Stimulated activated CD8-positive, alpha-beta memory T cell treated with anti-CD3 and anti-CD28 coated beads, Interleukin-4, amount 100 ng/mL, for 24 hours (primary cell): ENCODE data around the gene DGKI.

ENCODE experiments used
- DNase-seq: peaks from one replicate; pipeline ENCODE4 v3.0.0-alpha.2; 2020; ENCODE audit warnings: low read depth

The DGKI gene

DNA sequence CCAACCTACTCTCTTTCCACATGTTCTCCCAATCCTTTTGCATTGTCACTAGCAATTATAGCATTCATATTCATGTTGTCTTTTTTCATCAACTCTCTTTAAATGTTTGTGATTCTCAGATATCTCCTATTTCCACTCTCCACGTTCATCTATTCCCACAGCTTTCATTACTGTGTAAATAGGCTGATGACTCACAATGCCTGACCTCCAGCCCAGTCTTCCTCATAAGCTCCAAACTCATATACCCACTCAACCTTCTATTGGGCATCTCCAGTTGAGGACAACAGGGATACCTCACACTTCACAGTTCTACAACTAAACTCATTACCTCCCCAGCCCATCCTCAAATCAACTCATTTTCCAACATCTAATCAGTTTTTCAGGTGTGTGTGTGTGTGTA lies 194.1 kb downstream of the DGKI start:
- no peak for DNase-seq

DNA sequence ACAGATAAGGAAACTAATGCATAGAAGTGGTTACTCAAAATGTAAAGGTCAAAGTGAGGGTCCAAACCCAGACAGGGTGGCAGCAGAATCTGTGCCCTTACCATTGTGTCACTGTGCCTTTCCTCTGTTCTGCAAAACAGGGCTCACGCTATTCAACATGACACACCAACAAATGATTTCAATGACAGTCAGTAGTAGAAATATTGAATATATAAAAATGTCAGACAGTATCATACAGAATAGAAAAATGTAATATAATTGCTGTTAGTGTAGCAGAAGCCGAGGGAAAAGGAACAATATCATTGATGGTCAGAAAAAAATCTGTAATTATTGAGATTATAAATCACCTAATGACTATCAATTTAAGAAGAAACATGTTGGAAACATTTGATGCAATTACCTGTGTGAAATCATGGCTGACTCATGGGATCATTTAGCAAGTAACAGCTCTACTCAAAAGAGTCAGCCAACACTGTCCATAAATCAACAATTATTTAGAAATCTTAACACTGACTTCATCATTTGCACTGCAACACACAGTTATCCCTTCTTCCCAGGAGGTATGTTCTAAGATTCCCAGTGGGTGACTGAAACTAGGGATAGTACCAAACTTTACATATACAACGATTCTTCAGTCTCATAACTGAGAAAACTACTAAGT lies 198.7 kb downstream of the DGKI start:
- no peak for DNase-seq

DNA sequence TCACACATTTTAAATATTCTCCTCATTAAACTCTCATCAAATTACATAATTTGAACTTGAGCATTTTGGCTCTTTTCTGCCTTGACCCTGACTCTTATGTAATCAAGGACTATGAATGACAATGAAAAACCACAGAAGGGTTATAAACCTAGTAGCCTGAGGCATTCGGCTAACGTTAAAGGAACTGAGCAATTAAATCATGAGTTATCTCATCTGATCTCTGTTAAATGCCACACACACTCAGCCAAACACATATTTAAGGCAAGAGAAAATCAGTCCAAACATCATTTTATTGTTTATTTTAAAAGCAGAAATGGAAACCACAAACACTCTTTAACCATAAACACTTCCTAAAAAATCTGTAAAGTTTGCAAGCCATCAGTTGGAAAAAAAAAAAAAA lies 204.3 kb downstream of the DGKI start:
- no peak for DNase-seq

GRCh38 chr7:137642031-137642430 lies 204.7 kb downstream of the DGKI start:
- DNase-seq: no peak

GRCh38 chr7:137636376-137636775 lies 210.4 kb downstream of the DGKI start:
- DNase-seq: no peak

DNA sequence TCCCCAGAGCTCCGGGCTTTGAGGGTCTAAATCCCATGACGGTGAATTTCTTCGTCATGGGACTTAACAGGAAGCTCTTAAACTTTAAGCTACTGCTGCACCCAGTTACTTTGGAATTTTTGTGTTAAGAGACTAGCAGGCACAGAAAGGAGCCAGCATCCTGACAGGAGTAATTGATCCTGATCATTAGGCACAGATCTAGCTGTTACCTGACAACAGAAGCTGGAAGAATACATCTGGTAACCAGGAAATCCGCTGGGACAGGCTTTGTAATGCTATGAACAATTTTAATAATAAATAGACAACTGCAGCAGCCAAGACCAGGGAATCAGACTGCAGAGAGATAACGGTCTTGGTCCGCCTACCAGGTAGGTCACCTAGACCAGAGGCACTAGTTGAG lies 210.9 kb downstream of the DGKI start:
- no peak for DNase-seq

- no peak for DNase-seq
Measured at GRCh38 chr7:137635132-137635531, 211.6 kb downstream of the DGKI start.

DNA sequence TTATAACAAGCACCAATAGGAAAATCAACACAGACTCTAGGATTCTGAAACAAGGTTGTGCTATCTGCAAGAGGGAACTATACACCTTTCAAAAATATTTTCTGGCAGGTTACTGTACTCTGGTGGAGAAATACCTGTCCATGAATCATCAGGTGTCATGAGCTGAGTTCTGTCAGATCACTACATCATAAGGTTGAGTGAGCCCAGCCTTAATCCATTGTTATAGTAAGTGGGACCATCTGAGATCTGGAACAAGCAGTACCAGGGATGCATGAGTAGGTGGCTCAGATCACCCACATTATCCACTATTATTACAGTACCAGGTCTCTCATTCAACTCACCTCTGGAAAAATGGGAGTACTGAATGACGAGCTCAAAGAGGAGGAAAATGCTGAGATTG lies 212.4 kb downstream of the DGKI start:
- no peak for DNase-seq

DNA sequence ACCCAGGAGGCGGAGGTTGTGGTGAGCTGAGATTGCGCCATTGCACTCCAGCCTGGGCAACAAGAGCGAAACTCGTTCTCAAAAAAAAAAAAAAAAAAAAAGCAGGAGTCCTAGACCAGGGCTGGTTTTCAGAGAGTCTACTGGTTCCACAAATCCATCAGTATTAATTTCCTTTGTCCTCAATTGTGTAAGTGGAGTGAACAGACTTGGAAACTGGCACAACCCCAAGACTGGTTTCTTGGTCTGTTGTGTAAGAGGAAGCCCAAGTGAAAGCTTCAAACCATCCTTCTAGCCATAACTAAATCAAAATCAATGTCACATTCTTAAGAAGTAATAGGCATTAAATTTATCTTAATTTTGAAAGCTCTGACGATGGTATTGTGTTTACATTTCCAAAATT lies 213.6 kb downstream of the DGKI start:
- no peak for DNase-seq

GRCh38 chr7:137628216-137628615 lies 218.6 kb downstream of the DGKI start:
- no peak for DNase-seq

GRCh38 chr7:137626469-137627067 lies 220.2 kb downstream of the DGKI start:
- no peak for DNase-seq

GRCh38 chr7:137625197-137625596 lies 221.6 kb downstream of the DGKI start:
- DNase-seq: no peak

DNA sequence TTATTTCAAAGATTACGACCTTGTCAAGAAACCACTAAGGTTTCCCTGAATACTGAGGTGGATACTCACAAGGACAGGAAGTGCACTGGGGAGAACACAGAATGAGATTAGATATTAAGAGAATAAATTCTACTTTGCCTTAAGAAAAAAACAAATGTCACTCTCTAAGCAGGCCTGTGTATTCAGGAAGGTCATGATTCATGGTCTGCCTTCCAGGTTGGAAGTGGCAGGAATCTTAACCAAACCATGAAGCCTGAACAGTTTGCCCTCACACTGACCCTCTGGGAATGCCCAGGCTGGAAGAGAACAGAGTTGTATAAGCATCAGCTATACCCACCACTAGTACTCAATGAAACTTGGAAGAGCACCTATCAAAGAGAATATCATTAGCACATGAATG lies 227.6 kb downstream of the DGKI start:
- no peak for DNase-seq

GRCh38 chr7:137618748-137619147 lies 228.0 kb downstream of the DGKI start:
- DNase-seq: no peak

DNA sequence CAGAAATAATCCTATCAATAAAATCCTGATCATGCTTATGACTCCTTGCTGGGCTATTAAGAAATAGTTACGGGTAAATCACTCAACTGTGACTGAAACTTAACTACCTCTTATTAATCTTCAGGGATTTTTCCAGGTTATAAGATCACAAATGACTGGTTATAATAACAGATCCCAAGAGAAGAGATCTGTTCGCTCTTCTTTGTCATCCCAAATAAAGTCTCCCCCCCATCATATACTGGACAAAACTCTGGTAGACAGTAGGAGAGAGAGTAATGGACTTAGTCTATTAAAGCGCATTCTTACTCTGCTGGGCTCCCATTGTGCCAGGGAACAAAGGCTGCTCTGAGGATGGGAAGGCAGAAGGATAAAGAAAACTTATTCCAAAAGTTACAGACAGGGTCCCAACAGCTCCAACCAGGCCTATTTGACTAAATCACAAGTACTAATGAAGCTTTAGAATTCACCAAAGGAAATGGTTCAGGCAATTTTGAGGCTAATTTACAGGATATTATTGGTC lies 233.7 kb downstream of the DGKI start:
- DNase-seq: no peak

DNA sequence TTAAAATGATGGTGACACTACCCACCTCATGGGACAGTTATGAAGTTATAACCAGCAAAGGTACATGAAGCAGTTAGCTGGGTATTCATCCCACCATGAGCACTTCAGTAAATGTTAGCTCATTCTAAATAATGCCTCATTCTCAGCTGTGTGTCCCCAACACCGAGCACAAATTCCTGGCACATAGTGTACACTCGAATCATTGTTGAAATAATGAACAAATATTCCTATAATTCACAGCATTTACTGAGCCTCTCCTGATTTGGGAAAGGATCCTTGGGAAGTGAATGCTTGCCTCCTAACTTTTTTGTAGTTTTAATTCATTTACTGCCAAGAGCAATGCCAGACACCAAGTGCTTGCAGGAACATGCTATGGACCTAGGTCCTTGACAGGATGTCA lies 235.2 kb downstream of the DGKI start:
- DNase-seq: no peak

GRCh38 chr7:137609500-137609899 lies 237.3 kb downstream of the DGKI start:
- DNase-seq: no peak

GRCh38 chr7:137606061-137606674 lies 240.6 kb downstream of the DGKI start:
- DNase-seq: no peak

DNA sequence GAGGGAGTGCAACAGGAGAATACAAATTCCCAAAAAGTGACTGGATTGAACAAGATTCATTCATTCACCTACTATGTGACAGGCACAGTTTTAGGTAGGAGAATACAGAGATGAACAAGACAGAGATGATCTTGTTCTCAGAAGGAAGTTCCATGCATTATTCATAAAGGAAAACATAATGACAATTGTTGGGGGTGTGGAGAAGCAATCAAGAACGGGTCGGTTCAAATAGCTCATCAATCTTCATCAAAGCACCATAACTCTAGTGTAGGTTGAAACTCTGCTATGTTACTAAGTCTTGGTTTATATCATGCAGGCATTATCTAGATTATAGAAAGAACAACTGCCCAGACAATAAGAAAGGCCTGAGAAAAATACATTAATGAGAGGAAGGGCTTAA lies 243.7 kb downstream of the DGKI start:
- DNase-seq: no peak

DNA sequence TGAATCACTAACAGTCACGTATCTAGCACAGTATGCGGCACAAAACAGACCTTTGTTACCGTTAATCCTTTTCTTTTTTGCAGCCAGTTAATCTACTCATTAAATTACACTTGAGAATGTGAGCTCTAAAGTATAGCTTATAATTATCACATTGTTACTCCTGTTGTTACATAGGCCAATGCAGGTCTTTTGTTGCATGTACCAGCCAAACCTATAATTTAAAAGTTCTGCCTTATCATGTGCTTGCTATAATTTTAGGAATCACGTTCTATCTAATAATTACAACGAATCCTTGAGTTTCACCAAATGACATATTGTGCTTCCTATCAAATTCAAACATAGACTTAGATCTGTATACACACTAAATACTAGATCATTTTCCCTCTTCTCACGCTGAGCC lies 245.1 kb downstream of the DGKI start:
- no peak for DNase-seq

DNA sequence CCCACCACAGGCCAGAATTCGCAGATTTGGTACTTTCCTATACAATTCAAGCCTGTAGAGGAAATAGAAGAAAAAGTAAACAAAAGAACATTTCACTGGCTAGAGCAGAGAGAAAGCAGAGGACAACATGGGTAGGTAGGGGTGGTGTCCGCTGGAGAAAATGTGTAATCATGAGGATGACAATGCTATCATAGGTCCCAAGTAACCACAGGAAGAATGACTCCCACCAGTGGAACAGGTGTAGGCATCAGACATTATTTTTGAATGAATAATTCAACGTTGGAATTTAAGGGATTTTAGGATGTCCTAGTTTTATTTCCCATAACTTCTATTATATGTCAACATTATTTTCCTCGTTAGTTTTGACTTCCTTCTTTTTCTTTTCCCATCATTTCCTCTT lies 248.9 kb downstream of the DGKI start:
- DNase-seq: no peak

- DNase-seq: no peak
Measured at GRCh38 chr7:137593115-137593711, 253.6 kb downstream of the DGKI start.

- no peak for DNase-seq
Measured at GRCh38 chr7:137592232-137592896, 254.4 kb downstream of the DGKI start.
